DMS79 (cell line): ENCODE measurements around the gene ATAT1.

Experiments used
- DNase-seq: peaks from one replicate; lab custom pipeline; 2025; lab: John Stamatoyannopoulos, UW

The ATAT1 gene

DNA sequence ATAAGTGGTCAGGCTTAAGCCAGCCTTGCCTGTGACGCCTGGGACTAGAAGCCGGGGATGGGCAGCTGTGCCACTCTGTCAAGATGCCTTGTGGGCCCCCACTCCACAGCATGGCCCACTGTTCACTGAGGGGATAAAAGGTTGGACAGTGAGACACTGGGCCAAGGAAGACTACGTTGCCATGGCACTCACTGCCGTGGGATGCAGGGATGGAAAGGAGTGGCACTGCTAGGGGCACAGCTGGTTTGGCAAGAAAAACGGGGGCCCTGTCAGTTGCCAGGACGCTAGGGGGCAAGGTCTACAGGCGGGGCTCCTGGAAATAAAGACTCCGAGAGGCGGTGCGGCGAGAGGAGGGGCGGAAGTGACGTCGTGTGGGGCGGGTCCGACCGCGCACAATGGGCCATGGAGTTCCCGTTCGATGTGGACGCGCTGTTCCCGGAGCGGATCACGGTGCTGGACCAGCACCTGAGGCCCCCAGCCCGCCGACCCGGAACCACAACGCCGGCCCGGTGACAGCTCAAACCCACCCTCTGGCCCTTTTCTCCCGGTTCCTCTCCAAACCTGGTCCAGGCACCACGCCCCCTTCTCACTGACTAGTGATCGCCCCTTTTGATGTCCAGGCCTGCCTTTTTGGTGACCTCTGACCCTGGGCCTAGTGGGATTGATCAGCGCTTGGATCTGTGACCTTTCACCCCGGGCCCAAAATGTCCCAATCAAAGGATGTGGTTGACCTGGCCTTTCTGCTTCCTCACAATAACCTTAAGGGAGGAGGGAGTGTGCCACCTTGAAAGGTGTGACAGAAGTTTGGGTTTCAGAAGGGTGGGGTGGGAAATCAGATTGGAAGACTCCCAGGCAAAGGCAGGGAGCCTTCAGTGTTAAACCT is at the start of gene ATAT1:
ATAT1 (plus strand) TSS at position 391 of the 883 bp plus-strand sequence.
- DNase-seq, result peak; percentile 82

DNA sequence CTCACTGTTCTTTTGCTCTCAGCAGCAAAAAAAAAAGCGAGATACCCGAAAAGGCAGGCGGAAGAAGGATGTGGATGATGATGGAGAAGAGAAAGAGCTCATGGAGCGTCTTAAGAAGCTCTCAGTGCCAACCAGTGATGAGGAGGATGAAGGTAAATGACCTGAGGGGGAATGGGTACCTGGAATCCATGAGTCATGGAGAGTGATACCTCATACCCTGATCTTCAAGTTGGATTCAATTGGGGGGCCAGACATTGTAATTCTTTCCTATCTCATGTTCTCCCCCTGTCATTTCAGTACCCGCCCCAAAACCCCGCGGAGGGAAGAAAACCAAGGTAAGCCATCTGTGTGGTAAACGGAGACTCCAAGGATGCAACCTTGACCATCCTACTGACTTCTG is 48.6 kb upstream of the ATAT1 start:
- DNase-seq, result no peak

- DNase-seq, result no peak
These were observed 42.8 kb upstream of the ATAT1 start for GRCh38 chr6:30583921-30584320.

GRCh38 chr6:30589754-30590358 is 36.8 kb upstream of the ATAT1 start:
- DNase-seq, result no peak

DNA sequence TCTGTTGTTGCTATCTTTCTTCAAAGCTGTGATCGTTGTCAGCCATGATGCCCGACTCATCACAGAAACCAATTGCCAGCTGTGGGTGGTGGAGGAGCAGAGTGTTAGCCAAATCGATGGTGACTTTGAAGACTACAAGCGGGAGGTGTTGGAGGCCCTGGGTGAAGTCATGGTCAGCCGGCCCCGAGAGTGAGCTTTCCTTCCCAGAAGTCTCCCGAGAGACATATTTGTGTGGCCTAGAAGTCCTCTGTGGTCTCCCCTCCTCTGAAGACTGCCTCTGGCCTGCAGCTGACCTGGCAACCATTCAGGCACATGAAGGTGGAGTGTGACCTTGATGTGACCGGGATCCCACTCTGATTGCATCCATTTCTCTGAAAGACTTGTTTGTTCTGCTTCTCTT is 36.2 kb upstream of the ATAT1 start:
- DNase-seq, result no peak

DNA sequence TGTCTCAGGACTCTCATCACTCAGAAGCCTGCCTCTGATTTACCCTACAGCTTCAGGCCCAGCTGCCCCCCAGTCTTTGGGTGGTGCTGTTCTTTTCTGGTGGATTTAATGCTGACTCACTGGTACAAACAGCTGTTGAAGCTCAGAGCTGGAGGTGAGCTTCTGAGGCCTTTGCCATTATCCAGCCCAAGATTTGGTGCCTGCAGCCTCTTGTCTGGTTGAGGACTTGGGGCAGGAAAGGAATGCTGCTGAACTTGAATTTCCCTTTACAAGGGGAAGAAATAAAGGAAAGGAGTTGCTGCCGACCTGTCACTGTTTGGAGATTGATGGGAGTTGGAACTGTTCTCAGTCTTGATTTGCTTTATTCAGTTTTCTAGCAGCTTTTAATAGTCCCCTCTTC is 35.7 kb upstream of the ATAT1 start:
- DNase-seq, result no peak

DNA sequence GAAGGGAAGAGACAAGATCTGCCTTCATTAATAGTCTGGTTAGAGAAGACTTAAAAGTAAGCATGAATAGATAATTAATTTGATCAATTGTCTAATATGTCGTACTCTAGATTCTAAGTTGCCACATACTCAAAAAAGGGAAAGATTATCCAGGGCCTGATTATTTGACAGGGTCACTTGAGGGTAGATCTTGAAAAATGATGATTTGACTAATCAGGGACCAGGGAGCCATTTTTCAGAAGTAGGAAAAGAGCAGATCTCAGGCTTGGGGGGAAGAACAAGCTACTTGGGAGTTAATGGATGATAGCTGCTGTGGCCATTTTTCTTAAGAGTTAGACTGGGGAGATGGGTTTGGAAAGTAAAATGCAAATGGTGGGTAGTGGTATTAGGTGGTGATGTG is 34.4 kb upstream of the ATAT1 start:
- DNase-seq, result no peak

- peak; percentile 14 for DNase-seq
These were observed 29.1 kb upstream of the ATAT1 start for GRCh38 chr6:30597315-30598144.

GRCh38 chr6:30598912-30599624 is 27.6 kb upstream of the ATAT1 start:
- no peak for DNase-seq

DNA sequence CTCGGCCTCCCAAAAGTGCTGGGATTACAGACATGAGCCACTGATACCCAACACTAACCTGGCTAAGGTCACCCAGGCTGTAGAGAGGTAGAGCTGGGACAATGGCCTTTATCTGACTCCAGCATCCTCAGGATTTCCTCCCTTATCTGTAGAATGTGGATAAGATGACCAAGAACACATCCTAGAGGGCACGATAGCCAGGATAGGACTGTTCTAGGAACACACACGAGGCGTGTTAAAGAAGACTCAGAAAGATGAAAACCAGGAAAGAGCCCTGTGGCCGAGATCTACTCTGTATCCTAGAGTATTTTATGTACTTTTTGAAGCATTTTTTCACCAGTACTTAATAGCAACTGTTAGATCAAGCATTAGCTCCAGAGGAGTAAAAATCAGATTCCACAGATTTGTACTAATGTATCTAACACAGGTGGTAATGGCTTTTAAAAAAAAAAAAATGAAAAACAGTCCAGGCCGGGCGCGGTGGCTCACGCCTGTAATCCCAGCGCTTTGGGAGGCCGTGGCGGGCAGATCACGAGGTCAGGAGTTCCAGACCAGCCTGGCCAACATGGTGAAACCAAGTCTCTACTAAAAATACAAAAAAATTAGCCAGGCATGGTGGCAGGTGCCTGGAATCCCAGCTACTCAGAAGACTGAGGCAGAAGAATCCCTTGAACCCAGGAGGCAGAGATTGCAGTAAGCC is 26.9 kb upstream of the ATAT1 start:
- no peak for DNase-seq

DNA sequence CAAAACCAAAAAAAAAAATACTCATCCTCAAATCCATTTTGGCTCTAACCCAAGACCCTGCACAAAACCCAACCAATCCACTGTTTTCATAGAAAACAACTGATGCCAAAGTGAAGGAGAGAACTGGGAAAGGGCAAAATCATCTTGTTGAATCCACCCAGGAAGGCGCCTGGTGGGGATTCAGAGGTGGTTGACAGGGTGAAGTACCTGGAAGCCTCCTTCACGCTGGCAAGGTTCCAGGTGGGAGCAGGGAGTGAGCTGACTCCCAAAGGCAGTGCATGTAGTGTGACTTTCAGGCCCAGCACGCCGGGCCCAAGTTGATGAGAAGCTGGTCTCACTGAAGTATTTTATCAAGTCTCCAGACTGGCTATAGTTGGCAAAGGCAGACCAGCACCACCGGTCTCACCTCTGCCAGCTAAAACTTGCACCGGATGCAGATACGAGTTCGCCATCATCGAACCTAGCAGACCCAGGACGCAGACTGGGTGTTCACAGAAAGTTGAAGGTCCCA is 26.2 kb upstream of the ATAT1 start:
- DNase-seq, result peak; percentile 3

DNA sequence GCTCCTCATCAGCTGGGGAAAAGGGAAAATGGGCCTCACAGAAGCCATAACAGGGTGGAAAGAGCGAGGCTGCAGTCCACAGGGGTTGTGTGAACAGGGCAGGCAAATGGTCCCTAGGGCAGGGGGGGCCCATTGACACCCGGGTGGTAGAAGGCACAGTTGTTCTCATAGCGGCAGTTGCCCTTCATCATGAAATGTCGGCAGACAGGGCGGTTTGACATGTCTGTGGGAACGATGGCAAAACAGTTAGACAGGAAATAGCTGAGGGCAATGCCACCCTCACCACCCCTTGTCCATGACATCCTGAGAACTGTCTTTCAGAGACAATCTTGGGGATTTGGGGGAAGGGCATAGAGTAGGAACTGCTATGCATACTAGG is 25.2 kb upstream of the ATAT1 start:
- no peak for DNase-seq

- no peak for DNase-seq
These were observed 24.6 kb upstream of the ATAT1 start for GRCh38 chr6:30601815-30602641.

DNA sequence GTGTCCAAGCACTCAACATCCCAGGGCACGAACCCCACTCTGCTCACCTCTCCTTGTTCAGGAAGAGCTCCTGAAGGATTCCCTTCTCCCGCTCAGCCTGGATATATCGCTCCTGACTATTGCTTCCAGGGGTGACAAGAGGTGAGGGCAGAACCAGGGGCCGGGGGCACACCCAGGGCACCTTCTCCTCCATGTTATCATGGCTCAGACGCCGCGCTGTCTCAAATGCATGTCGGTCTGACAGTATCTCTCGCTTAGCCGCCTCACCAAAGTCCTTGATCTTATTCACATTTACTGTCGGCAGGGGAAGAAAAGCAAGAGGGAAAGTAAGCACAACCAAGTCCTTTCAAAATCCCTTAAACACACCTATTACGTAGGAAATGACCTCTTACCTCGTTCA is 22.7 kb upstream of the ATAT1 start:
- DNase-seq, result no peak

DNA sequence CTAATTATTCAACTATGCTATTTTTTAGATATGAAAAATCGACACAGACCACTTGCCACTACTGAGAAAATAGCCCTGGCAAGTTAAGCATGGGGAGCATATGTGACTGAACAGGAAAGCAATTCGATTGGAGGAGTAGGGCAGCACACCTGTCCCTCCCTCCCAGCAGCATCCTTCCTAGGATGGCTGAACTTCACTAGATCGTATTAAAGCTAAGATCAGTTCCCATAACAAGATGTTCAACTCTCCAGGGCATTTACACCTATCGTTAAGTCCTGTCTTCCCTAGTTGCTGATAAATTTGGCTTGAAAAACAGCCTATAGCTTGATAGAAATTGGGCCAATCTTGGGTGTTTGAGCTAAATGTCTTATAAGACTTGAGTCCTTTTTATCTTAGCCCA is 16.6 kb upstream of the ATAT1 start:
- DNase-seq, result no peak

- no peak for DNase-seq
These were observed 15.4 kb upstream of the ATAT1 start for GRCh38 chr6:30611150-30611855.

- no peak for DNase-seq
These were observed 14.8 kb upstream of the ATAT1 start for GRCh38 chr6:30611856-30612194.

GRCh38 chr6:30612213-30612612 is 14.5 kb upstream of the ATAT1 start:
- no peak for DNase-seq

DNA sequence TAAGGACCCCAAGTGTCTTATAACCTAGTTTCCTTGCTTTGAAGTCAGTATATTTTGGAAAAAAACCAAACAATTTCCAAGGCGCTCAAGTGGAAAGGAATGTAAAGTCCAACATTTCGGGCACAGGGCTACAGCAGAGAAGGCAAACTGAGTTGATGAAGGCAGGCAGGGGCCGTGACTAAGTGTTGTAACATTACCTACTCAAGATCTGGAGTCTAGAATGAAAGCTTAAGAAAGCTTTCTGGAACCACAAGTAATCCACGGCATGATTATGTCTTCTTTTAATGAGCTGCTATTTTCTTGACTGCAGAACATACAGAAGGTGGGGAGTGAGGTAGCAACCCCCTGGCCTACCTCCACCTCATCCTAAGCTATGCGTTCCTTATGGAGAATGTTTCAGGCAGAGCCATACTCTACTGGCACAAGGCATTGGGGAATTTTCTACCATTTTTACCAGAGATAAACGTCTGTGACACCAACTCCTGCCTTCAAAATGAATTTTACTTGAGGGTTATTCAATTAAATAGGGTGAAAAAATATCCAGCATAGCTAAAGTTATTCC is 13.9 kb upstream of the ATAT1 start:
- DNase-seq, result peak; percentile 73
